Kidney epithelial cell (primary cell): Measurements from ENCODE around the gene PTPRD. TPM values are rescaled to one million over a fixed set of nuclear protein-coding genes. Genes with fewer than 3 reads are reported as not detected.

ENCODE experiments used
- DNase-seq: peaks from one replicate; pipeline ENCODE4 v3.0.0-alpha.2; 2010; ENCODE audit warnings: low read depth
- H3K27me3 ChIP-seq: 2 replicates; pipeline ENCODE4 v1.6.0; 2011; ENCODE audit warnings: low read length; ENCODE audit not compliant: control insufficient read depth, insufficient read depth
- H3K36me3 ChIP-seq: 2 replicates; pipeline ENCODE4 v1.5.1; 2011; ENCODE audit warnings: low read length; ENCODE audit not compliant: control insufficient read depth, insufficient read depth
- H3K4me3 ChIP-seq: 2 replicates; pipeline ENCODE4 v1.5.1; 2011; ENCODE audit warnings: low read depth, mild to moderate bottlenecking, control low read depth, low read length
- CTCF ChIP-seq: IDR thresholded peaks from 2 replicates; pipeline ENCODE4 v1.5.1; 2011; ENCODE audit warnings: mild to moderate bottlenecking, moderate library complexity, low read length, control low read depth, inconsistent platforms; ENCODE audit not compliant: insufficient read depth, poor library complexity, severe bottlenecking
- total RNA-seq: library from RNA; depleted of rRNA; stranded (reverse); fragments of >200 nt; gene quantifications from 2 replicates; pipeline ENCODE4 v1.2.3, GENCODE V29; 2015

Gene PTPRD
- total RNA-seq, 1 donor from 2014 or later: 18.8 TPM

GRCh38 chr9:8750639-8751051 lies 1862.2 kb downstream of the PTPRD start:
- Histone ChIP-seq H3K36me3 (no peaks in the 10 kb centered on the region), H3K4me3 (no peak overlapping the region), H3K27me3 (no peaks in the 10 kb centered on the region)
- DNase-seq: no peak
- TF ChIP-seq CTCF: no peak

- Histone ChIP-seq H3K36me3 (no peaks in the 10 kb centered on the region), H3K27me3 (no peaks in the 10 kb centered on the region), H3K4me3 (no peak overlapping the region)
- DNase-seq: no peak
- TF ChIP-seq CTCF: no peak
Observed at GRCh38 chr9:8745347-8745746, 1867.5 kb downstream of the PTPRD start.

- no peak for TF ChIP-seq CTCF
- Histone ChIP-seq H3K36me3 (no peaks in the 10 kb centered on the region), H3K27me3 (no peaks in the 10 kb centered on the region), H3K4me3 (no peak overlapping the region)
- no peak for DNase-seq
Observed at GRCh38 chr9:8738945-8739344, 1873.9 kb downstream of the PTPRD start.

GRCh38 chr9:8736805-8737204 lies 1876.0 kb downstream of the PTPRD start:
- TF ChIP-seq CTCF: no peak
- no peak for DNase-seq

GRCh38 chr9:8734760-8735159 lies 1878.0 kb downstream of the PTPRD start:
- Histone ChIP-seq H3K4me3 (no peak overlapping the region), H3K36me3 (no peaks in the 10 kb centered on the region), H3K27me3 (no peaks in the 10 kb centered on the region)
- TF ChIP-seq CTCF: no peak
- no peak for DNase-seq

More at GRCh38 chr9:8736805-8737204, 1876.0 kb downstream of the PTPRD start:
- no peak overlapping the region for H3K4me3 ChIP-seq
- no peaks in the 10 kb centered on the region for H3K36me3 ChIP-seq
- no peaks in the 10 kb centered on the region for H3K27me3 ChIP-seq

GRCh38 chr9:8733131-8733954 lies 1879.5 kb downstream of the PTPRD start:
- Histone ChIP-seq H3K27me3 (no peaks in the 10 kb centered on the region), H3K36me3 (no peaks in the 10 kb centered on the region), H3K4me3 (no peak overlapping the region)
- TF ChIP-seq CTCF: no peak
- no peak for DNase-seq
